ENCODE results near the gene SP1. TPM values are rescaled to one million over a fixed set of nuclear protein-coding genes. Genes with fewer than 3 reads are reported as not detected.
A peak's percentile ranks its signal among the peaks of the same experiment; 100 is the strongest.

The SP1 gene
- total and polyA plus RNA-seq, 9 of the 15 experiments (the other 6 are each of a cell fraction or from before 2014, with no cell fraction given), result 8.0 to 65.5 (median 41.6) TPM

- TF ChIP-seq ZNF449 (CRISPR knock-in tag; IDR thresholded peaks at IDR 0.05) (no peak), ARID2 (IDR thresholded peaks at IDR 0.05) (no peak), ZNF586 (CRISPR knock-in tag; conservative IDR thresholded peaks at IDR 0.05) (no peak), CCAR2 (IDR thresholded peaks at IDR 0.05; ENCODE audit: low read depth, low read length) (no peak), SNAPC5 (CRISPR knock-in tag; IDR thresholded peaks at IDR 0.05) (no peak), NEUROD1 (IDR thresholded peaks at IDR 0.05; ENCODE audit: borderline replicate concordance, low read depth, low read length, partially characterized antibody) (peak; percentile 99), MYC (IDR thresholded peaks at IDR 0.05; ENCODE audit: low read depth, low read length) (peak; percentile 57; the same call in 1 of the 2 replicates), MYC (CRISPR knock-in tag; IDR thresholded peaks at IDR 0.05; ENCODE audit: borderline replicate concordance, low read depth) (no peak), CHCHD3 (CRISPR knock-in tag; IDR thresholded peaks at IDR 0.05) (peak; percentile 82; the same call in 1 of the 2 replicates), SMARCE1 (IDR thresholded peaks at IDR 0.05) (no peak), POLR2B (IDR thresholded peaks at IDR 0.05; ENCODE audit: low read depth, partially characterized antibody) (peak; percentile 90), STAT5B (CRISPR knock-in tag; IDR thresholded peaks at IDR 0.05) (no peak), PHB (CRISPR knock-in tag; IDR thresholded peaks at IDR 0.05) (peak; percentile 61; the same call in 1 of the 2 replicates), GTF3C2 (IDR thresholded peaks at IDR 0.05; ENCODE audit: borderline replicate concordance, extremely low read depth, insufficient read length) (no peak), NCOA6 (IDR thresholded peaks at IDR 0.05) (no peak), TAF7 (tag; IDR thresholded peaks at IDR 0.05) (0 out of 2 replicates have a peak, but pooled peaks have one; percentile 57), ZNF232 (CRISPR knock-in tag; IDR thresholded peaks at IDR 0.05) (no peak), BRCA1 (IDR thresholded peaks at IDR 0.05) (no peak), BRCA1 (CRISPR knock-in tag; IDR thresholded peaks at IDR 0.05) (no peak), E2F8 (IDR thresholded peaks at IDR 0.05; ENCODE audit: low read depth, partially characterized antibody) (peak; percentile 77), SLC30A9 (CRISPR knock-in tag; IDR thresholded peaks at IDR 0.05) (no peak), KLF1 (tag; IDR thresholded peaks at IDR 0.05) (no peak)
Observed at GRCh38 chr12:53379389-53380103, 430 bp upstream of the SP1 start (continued).
